Stimulated activated CD8-positive, alpha-beta memory T cell treated with anti-CD3 and anti-CD28 coated beads, Interleukin-4, amount 100 ng/mL, for 24 hours (primary cell): ENCODE measurements around the gene TSPAN14.
"Not testable (repeated sequence)": the region's sequence is repeated elsewhere in the genome, so short reads cannot be mapped to it uniquely, and the experiment has no call there.

ENCODE experiments used
- DNase-seq: peaks from one replicate; pipeline ENCODE4 v3.0.0-alpha.2; 2020; ENCODE audit warnings: low read depth

TSPAN14 gene

DNA sequence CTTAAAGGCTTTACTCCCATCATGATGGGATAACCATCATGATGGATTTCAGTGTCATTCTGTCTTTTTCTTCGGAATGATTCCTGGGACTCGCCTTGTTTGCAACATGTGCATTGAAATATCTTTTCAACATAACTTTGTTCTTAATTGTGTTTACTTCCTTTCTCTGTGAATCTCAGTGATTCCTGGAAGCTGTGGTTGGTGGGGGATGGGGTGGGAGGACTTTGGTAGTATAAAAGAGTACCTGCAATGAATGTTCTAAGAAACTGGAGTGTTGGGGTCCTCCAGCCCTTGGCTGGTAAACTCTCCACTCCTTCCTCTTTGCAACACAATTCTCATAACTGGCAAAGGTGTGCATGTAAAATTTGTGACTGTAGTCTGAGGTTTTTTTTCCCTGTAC, 72.1 kb downstream of the TSPAN14 start:
- DNase-seq: no peak

- DNase-seq: no peak
These were observed 72.6 kb downstream of the TSPAN14 start for GRCh38 chr10:80526742-80527141.

- DNase-seq: no peak
These were observed 74.1 kb downstream of the TSPAN14 start for GRCh38 chr10:80528185-80528700.

DNA sequence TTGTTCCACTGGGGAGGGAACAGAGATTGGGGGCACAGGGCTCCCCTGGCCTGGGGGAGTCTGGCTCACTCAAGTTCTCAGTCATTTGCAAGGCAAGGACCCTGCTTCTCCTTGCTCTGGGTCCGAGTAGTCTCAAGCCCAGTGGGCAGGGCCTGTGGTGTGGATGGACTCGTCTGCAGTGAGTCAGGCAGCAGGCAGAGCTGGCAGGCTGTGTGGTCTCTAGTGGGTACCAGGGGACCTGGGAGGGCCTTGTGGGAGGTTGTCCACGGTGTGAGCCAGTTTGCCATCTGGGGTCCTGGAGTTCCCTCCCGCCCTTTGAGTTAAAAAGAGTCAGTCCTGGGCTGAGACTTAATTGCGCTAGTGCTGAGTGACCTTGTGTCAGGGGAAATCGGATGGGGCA, 74.8 kb downstream of the TSPAN14 start:
- no peak for DNase-seq

GRCh38 chr10:80529604-80530003, 75.5 kb downstream of the TSPAN14 start:
- DNase-seq: no peak

DNA sequence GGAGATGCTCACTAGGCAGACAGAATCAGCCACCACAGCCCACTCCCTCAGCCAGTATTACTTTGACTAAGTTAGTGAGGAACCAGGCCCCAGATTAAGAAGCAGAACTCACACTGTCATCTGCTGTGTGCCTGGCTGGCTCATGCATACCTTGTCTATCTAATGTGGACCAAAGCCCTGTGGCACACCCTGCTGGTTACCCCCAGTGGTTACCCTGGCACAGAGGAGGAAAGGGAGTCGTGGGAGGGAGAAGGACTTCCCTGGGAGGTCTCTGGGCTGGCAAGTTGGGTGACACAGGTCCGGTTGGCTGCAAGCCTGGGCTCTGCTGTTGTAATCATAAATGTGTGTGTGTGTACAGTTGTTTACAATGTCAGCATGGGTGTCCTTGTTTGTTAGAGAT, 76.1 kb downstream of the TSPAN14 start:
- peak; percentile 21 for DNase-seq

DNA sequence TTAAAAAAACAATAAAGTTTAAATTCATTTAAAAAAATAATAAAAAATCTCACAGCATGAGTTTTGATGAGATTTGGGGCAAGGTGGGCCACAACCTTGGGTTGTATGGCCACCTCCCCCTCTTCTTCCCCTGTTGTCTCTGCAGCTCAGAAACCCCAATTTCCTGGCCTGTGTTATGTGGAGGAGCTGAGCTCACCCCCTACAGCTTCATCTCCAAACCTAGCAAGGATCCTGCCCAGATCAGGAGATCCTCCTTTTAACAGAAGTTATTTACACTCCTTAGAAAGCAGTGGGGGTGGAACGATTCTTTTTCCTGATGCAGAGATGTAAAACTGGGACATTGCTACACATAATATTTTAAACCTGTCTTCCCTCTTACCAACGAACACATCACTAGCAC, 76.7 kb downstream of the TSPAN14 start:
- DNase-seq: no peak

DNA sequence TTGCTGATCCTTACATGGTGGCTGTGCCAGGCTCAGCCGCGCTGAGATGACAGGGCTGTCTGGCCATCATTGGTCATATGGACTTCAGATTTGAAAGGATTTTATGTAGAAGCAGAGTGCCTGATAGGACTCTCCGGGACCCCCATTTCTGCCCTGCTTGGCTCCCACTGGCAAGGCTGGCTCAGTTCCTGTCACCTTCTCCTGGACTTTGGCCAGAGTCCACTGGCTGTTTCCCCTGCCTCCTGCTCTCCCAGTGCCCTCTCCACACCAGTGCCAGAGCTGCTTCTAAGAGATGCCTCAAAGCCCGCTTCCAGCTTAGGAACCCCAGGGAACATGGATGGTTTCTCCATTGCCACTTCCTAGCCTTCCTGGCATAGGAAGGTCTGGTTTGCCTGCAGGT, 78.5 kb downstream of the TSPAN14 start:
- no peak for DNase-seq

GRCh38 chr10:80534059-80534458, 79.9 kb downstream of the TSPAN14 start:
- DNase-seq: not testable (repeated sequence)

GRCh38 chr10:80534646-80535045, 80.5 kb downstream of the TSPAN14 start:
- not testable (repeated sequence) for DNase-seq

GRCh38 chr10:80535671-80536360, 81.7 kb downstream of the TSPAN14 start:
- peak; percentile 68 for DNase-seq

GRCh38 chr10:80536361-80536835, 82.3 kb downstream of the TSPAN14 start:
- DNase-seq: no peak

DNA sequence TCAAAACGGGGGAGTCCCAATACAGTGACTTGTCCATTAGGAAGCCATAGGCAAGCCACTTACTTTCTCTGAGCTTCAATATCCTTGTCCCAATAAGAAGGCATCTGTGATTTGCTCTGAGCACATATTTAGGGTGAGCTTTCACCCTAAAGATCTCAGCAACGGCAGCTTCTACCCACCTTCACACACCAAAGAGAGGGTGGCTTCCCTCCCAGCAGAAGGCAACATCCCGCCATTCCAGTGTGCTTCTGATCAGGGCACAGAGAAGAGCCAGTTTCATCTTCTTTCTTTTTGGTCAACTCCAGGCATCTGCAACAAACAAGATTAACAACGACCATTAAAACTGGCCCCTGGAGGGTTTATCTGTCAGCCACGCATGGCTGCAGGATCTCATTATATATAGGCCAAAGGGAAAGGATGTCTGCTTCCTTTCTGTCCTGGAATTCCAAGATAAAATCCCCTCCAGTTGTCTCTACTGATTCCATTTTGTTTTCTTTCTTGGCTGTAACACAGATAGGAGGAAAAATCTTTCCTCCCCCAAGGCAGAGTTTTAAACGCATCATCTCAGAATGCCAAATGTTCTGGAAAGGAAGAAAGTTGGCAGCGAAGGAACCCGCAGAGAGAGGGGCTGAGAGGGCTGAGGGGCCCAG, 83.1 kb downstream of the TSPAN14 start:
- no peak for DNase-seq

GRCh38 chr10:80537736-80538480, 83.8 kb downstream of the TSPAN14 start, which contains the start of gene SH2D4B:
Gene SH2D4B, plus strand, starts transcription at chr10:80537902. Its CDS starts 430 bp downstream, at chr10:80538332.
- DNase-seq: no peak

DNA sequence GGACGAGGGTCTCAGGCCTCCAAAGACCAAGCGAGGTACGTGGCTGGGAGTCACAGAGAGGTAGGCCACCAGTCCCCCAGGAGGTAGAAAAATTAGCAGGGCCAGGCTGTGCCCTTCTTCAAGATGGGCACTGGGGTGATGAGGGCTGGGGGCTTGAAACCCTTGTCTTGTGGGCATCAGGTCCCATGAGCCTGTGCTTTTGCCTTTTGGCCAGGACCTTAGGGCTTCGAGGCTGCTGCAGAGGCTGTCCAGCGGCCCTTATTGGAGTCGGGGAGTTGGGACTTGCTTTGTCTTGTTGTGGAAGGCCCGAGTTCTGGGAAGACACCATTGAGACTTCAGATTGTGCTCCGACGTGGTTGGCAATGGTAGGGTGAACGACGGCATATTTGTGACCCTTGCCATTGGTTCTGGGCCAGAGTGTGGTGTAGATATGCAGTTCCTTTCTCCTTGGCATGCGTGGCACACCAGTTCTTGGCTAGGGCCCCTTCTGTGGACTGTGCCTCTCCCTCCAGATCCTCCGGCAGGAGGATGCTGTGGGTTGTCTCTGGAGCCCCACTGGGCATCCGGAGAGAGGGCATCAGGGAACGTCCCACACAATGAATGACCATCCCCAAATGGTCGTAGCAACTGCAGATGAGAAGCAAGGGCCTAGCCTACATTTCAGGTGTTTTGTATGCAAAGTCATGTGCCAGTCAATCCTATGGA, 84.5 kb downstream of the TSPAN14 start:
- no peak for DNase-seq

DNA sequence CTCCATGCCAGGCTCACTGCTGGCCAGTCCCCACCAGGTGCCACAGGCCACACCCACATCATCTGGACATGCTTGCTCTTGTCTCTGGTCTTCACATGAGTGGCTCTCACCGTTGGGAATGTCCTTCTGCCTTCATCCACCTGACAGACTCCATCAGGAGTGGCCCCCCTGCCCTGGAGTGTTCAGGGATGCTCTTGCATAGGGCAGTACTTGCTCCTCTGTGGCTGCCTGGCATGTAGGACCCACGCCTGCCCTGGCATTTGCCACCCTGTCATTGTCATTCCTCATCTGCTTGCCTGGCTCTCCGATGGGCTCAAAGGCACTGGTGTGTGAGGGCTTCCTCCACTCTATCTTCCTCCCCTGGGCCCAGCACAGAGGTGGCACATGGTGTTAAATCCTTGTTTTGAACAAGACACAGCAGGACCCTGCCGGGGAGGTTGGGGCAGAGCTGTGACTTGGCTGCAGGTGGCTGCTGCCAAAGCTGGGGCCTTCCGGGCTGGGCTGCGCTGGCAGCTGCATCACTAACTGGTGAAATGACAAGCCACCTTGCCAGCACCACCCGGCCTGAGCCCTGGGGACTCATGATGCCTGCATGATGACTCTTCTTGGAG, 85.4 kb downstream of the TSPAN14 start:
- DNase-seq: no peak

DNA sequence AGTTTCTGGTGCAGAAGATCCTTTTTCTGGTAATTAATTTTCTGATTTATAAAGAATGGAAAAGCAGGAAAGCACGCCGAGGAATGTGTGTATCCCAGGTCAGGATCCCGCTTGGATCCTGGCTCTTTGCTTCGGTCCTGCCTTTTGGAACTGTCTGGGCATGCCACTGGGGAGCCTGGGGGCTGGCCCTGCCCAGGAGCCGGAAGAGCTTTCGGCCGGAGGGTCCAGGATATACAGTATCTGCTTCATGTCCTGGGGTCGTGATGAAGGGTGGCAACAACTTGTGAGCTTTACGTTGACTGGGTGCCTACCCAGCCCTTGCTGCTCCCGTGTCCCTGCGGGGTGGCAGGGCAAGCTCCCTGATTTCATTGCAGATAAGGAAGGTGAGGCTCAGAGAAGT, 86.0 kb downstream of the TSPAN14 start:
- DNase-seq: no peak

DNA sequence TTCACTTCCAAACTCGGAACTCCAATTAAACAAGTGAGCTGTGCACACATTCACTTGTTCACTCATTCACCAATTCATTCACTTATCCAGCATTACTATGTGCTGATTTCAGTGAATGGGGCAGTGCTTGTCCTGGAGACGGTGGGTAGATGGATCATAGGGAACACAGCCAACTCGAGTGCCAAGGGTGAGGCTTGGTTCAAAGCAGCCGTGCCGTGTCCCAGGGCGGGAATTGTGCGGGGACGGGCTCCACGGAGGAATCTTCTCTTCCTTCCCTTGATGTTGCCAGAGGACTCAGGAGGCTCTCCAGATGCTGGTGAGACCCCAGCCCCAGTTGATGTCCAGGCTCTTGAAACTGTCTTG, 86.5 kb downstream of the TSPAN14 start:
- no peak for DNase-seq

DNA sequence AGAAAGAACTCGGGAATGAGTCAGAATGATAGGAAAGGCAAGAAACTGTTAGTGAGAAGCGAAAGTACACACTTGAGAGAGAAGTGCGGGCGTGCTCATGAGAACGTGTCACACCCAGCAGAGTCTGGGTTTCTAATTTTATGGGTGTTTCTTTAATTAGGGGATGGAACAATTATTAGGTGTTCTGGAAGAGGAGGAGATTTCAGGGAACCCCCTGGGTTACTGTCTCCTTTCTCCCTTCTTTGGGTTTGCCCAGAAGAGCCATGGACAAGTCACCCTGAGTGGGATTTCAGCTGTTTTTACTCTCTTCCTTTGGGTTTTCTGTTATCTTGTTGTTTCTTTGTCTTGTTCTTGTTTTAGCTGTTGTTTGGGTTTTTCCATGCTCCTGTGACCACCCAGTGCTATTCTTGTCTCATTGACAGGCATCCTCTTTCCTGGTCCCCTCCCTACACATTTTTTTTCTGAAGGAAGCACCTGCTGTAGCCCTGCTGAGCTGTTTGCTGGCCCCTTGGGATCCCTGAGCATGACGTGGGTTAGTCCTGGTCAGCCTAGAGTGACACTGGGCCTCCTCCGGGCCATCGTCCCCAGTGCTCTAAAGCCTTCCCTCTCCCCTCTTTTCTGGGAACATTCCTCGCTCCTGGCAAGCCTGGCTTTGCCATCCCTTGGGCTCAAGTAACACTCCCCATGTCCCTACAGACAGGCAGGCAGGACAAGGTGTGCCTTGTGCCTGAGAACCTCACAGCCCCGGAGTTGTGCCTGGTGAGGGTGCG, 87.1 kb downstream of the TSPAN14 start:
- no peak for DNase-seq

DNA sequence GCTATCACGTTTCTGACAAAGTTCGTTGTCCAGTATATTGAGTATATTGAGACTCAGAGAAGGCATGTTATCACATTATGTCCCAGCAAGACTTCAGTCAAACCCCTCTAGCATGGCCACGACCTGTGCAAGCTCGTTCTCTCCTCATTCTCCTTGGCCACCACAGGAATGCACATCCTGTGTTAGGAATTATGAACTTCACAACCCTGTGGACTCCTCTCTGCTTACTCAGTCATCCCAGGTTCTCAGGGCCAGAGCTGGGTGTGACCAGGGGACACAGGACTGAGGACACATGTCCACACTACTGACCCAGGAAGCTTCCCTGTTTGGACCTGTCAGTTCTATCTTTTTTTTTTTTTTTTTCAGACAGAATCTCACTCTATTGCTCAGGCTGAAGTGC, 87.9 kb downstream of the TSPAN14 start:
- DNase-seq: no peak
